ENCODE data around the gene DLG2. TPM values are rescaled to one million over a fixed set of nuclear protein-coding genes. Genes with fewer than 3 reads are reported as not detected.

Gene DLG2
- total RNA-seq, 1 donor from 2014 or later: 1.8 TPM

GRCh38 chr11:85647078-85647477 is 19.9 kb upstream of the DLG2 start:
- Mint-ChIP-seq H3K36me3 (ENCODE audit: low read depth, unreplicated experiment) (no peaks in the 10 kb centered on the region), H3K4me3 (ENCODE audit: unreplicated experiment) (peak overlapping the region; percentile 96), H3K27ac (ENCODE audit: unreplicated experiment) (peak overlapping the region; percentile 95), H3K4me1 (ENCODE audit: low read depth, unreplicated experiment) (peaks cover 3% of the 10 kb centered on the region), H3K27me3 (ENCODE audit: low read depth, unreplicated experiment) (no peaks in the 10 kb centered on the region), H3K9me3 (ENCODE audit: unreplicated experiment) (peaks cover 2% of the 10 kb centered on the region)
- Histone ChIP-seq H3K9ac (ENCODE audit: low read length) (peak overlapping the region; percentile 90), H4K20me1 (ENCODE audit: insufficient read depth, low read length) (no peaks in the 10 kb centered on the region), H3K27ac (ENCODE audit: low read depth, low read length) (peak overlapping the region; percentile 78), H3K4me2 (ENCODE audit: low read length) (peak overlapping the region; percentile 90), H3K4me3 (ENCODE audit: insufficient read depth, low read depth, low read length) (peak overlapping the region; percentile 91), H3K36me3 (ENCODE audit: insufficient read depth, low read length) (peaks cover 4% of the 10 kb centered on the region), H3K4me1 (ENCODE audit: insufficient read depth, low read length) (peaks cover 3% of the 10 kb centered on the region), H3K79me2 (ENCODE audit: insufficient read depth, low read length) (peaks cover 25% of the 10 kb centered on the region), H3K27me3 (ENCODE audit: insufficient read depth, low read length) (no peaks in the 10 kb centered on the region), H3K9me3 (ENCODE audit: insufficient read depth, low read depth, low read length) (no peaks in the 10 kb centered on the region), H2AFZ (ENCODE audit: low read depth, low read length) (peak overlapping the region; percentile 79)
- DNase-seq (ENCODE audit: low read depth) (no peak), FAIRE-seq (no peak)
- no peak for TF ChIP-seq CTCF (IDR thresholded peaks at IDR 0.05; ENCODE audit: insufficient read depth, low read depth, low read length)

- H3K79me2 ChIP-seq (ENCODE audit: insufficient read depth, low read length): peaks cover 4% of the 10 kb centered on the region
- H3K9ac ChIP-seq (ENCODE audit: low read length): no peak overlapping the region
- no peak overlapping the region for H3K4me2 ChIP-seq (ENCODE audit: low read length)
- Mint-ChIP-seq H3K27ac (ENCODE audit: unreplicated experiment) (no peak overlapping the region), H3K4me3 (ENCODE audit: unreplicated experiment) (no peak overlapping the region), H3K9me3 (ENCODE audit: unreplicated experiment) (no peaks in the 10 kb centered on the region), H3K36me3 (ENCODE audit: low read depth, unreplicated experiment) (no peaks in the 10 kb centered on the region), H3K4me1 (ENCODE audit: low read depth, unreplicated experiment) (no peaks in the 10 kb centered on the region), H3K27me3 (ENCODE audit: low read depth, unreplicated experiment) (no peaks in the 10 kb centered on the region)
- no peak overlapping the region for H3K4me3 ChIP-seq (ENCODE audit: insufficient read depth, low read depth, low read length)
- DNase-seq (ENCODE audit: low read depth): no peak
- no peak for TF ChIP-seq CTCF (IDR thresholded peaks at IDR 0.05; ENCODE audit: insufficient read depth, low read depth, low read length)
- no peak for TF ChIP-seq EZH2 (IDR thresholded peaks at IDR 0.05; ENCODE audit: insufficient read depth, low read length)
- no peaks in the 10 kb centered on the region for H3K27me3 ChIP-seq (ENCODE audit: insufficient read depth, low read length)
- FAIRE-seq: no peak
- no peak overlapping the region for H3K27ac ChIP-seq (ENCODE audit: low read depth, low read length)
- no peaks in the 10 kb centered on the region for H3K4me1 ChIP-seq (ENCODE audit: insufficient read depth, low read length)
- H3K36me3 ChIP-seq (ENCODE audit: insufficient read depth, low read length): no peaks in the 10 kb centered on the region
- no peak overlapping the region for H2AFZ ChIP-seq (ENCODE audit: low read depth, low read length)
- no peaks in the 10 kb centered on the region for H3K9me3 ChIP-seq (ENCODE audit: insufficient read depth, low read depth, low read length)
- no peaks in the 10 kb centered on the region for H4K20me1 ChIP-seq (ENCODE audit: insufficient read depth, low read length)
These were observed 16.1 kb upstream of the DLG2 start for GRCh38 chr11:85643191-85643614.

- H3K4me2 ChIP-seq (ENCODE audit: low read length): no peak overlapping the region
- no peaks in the 10 kb centered on the region for H3K4me1 ChIP-seq (ENCODE audit: insufficient read depth, low read length)
- no peak overlapping the region for H3K4me3 ChIP-seq (ENCODE audit: insufficient read depth, low read depth, low read length)
- Mint-ChIP-seq H3K4me3 (ENCODE audit: unreplicated experiment) (no peak overlapping the region), H3K36me3 (ENCODE audit: low read depth, unreplicated experiment) (no peaks in the 10 kb centered on the region), H3K4me1 (ENCODE audit: low read depth, unreplicated experiment) (peaks cover 3% of the 10 kb centered on the region), H3K27ac (ENCODE audit: unreplicated experiment) (no peak overlapping the region), H3K9me3 (ENCODE audit: unreplicated experiment) (no peaks in the 10 kb centered on the region), H3K27me3 (ENCODE audit: low read depth, unreplicated experiment) (no peaks in the 10 kb centered on the region)
- H2AFZ ChIP-seq (ENCODE audit: low read depth, low read length): no peak overlapping the region
- peaks cover 9% of the 10 kb centered on the region for H3K36me3 ChIP-seq (ENCODE audit: insufficient read depth, low read length)
- TF ChIP-seq CTCF (IDR thresholded peaks at IDR 0.05; ENCODE audit: insufficient read depth, low read depth, low read length): no peak
- no peak for TF ChIP-seq EZH2 (IDR thresholded peaks at IDR 0.05; ENCODE audit: insufficient read depth, low read length)
- FAIRE-seq (no peak), DNase-seq (ENCODE audit: low read depth) (no peak)
- no peak overlapping the region for H3K9ac ChIP-seq (ENCODE audit: low read length)
- H3K27me3 ChIP-seq (ENCODE audit: insufficient read depth, low read length): no peaks in the 10 kb centered on the region
- H4K20me1 ChIP-seq (ENCODE audit: insufficient read depth, low read length): no peaks in the 10 kb centered on the region
- H3K79me2 ChIP-seq (ENCODE audit: insufficient read depth, low read length): peaks cover 26% of the 10 kb centered on the region
- no peaks in the 10 kb centered on the region for H3K9me3 ChIP-seq (ENCODE audit: insufficient read depth, low read depth, low read length)
- no peak overlapping the region for H3K27ac ChIP-seq (ENCODE audit: low read depth, low read length)
These were observed 7.6 kb upstream of the DLG2 start for GRCh38 chr11:85634747-85635146.
